HepG2 (cell line): ENCODE results near the gene LMOD1. TPM values are rescaled to one million over a fixed set of nuclear protein-coding genes. Genes with fewer than 3 reads are reported as not detected.
A peak's percentile ranks its signal among the peaks of the same experiment; 100 is the strongest.

Experiments used
- ATF7 ChIP-seq, 2 experiments: fragments of 450-650 bp in 1 of 2; sonication (generic) in 1 of 2; formaldehyde crosslinking in 1 of 2; IDR thresholded peaks; 2 replicates each; pipeline versions ENCODE4 v1.4.0 to v1.6.1; 2016 to 2020; ENCODE audit warnings: antibody characterized with exemption in 1 of 2, mild to moderate bottlenecking in 1 of 2, missing genetic modification reagents in 1 of 2
- EP300 ChIP-seq, 3 experiments: sonication (generic) in 1 of 3; formaldehyde crosslinking in 1 of 3; IDR thresholded peaks; 2 replicates each; pipeline versions ENCODE4 v1.5.1 to v1.6.1; 2011 to 2020; ENCODE audit warnings: low read depth in 2 of 3, low read length in 2 of 3, borderline replicate concordance in 1 of 3, improper control_type of control experiment in 1 of 3, mild to moderate bottlenecking in 1 of 3, missing genetic modification reagents in 1 of 3, moderate library complexity in 1 of 3
- ETV5 ChIP-seq: IDR thresholded peaks from 2 replicates; pipeline ENCODE4 v1.6.1; 2018; ENCODE audit warnings: missing biosample characterization, missing genetic modification reagents, inconsistent platforms, borderline replicate concordance
- FOXK1 ChIP-seq: sonication (generic); formaldehyde crosslinking; IDR thresholded peaks from 2 replicates; pipeline ENCODE4 v1.4.0; 2020; ENCODE audit warnings: low read depth, missing genetic modification reagents, borderline replicate concordance
- HOXA7 ChIP-seq: sonication (generic); formaldehyde crosslinking; IDR thresholded peaks from 2 replicates; pipeline ENCODE4 v1.8.1; 2022; ENCODE audit warnings: mild to moderate bottlenecking, missing genetic modification reagents, moderate library complexity
- KAT7 ChIP-seq: IDR thresholded peaks from 2 replicates; pipeline ENCODE4 v1.6.1; 2018; ENCODE audit warnings: borderline replicate concordance, missing compliant biosample characterization
- LCORL ChIP-seq, 2 experiments: fragments of 450-650 bp in 1 of 2; sonication (generic) in 1 of 2; formaldehyde crosslinking in 1 of 2; IDR thresholded peaks; 2 replicates each; pipeline versions ENCODE4 v1.5.0 to v1.6.1; 2017 to 2020; ENCODE audit warnings: antibody characterized with exemption in 1 of 2, missing genetic modification reagents in 1 of 2
- MIER3 ChIP-seq: IDR thresholded peaks from 2 replicates; pipeline ENCODE4 v1.6.1; 2016; ENCODE audit warnings: missing compliant biosample characterization, borderline replicate concordance
- MTA3 ChIP-seq: sonication (generic); formaldehyde crosslinking; IDR thresholded peaks from 2 replicates; pipeline ENCODE4 v1.4.0; 2020; ENCODE audit warnings: missing genetic modification reagents
- NFIB ChIP-seq: sonication (generic); formaldehyde crosslinking; IDR thresholded peaks from 2 replicates; pipeline ENCODE4 v1.9.0; 2021; ENCODE audit warnings: missing genetic modification reagents, mild to moderate bottlenecking, borderline replicate concordance
- PHF20 ChIP-seq: sonication (generic); formaldehyde crosslinking; IDR thresholded peaks from 2 replicates; pipeline ENCODE4 v1.5.0; 2020; ENCODE audit warnings: mild to moderate bottlenecking, missing genetic modification reagents
- SMARCC2 ChIP-seq: fragments of 450-650 bp; IDR thresholded peaks from 2 replicates; pipeline ENCODE4 v1.6.1; 2017; ENCODE audit warnings: antibody characterized with exemption, mild to moderate bottlenecking
- SP1 ChIP-seq, 2 experiments: fragments of 450-650 bp in 1 of 2; sonication (generic) in 1 of 2; formaldehyde crosslinking in 1 of 2; IDR thresholded peaks; 2 replicates each; pipeline versions ENCODE4 v1.4.0 to v1.6.1; 2016 to 2020; ENCODE audit warnings: missing genetic modification reagents in 1 of 2
- SP5 ChIP-seq: IDR thresholded peaks from 2 replicates; pipeline ENCODE4 v1.6.1; 2016; ENCODE audit warnings: low read depth, borderline replicate concordance
- SUZ12 ChIP-seq: fragments of 150-350 bp; IDR thresholded peaks from 2 replicates; pipeline ENCODE4 v1.6.1; 2014; ENCODE audit warnings: low read depth, low read length
- TEAD2 ChIP-seq: sonication (generic); formaldehyde crosslinking; IDR thresholded peaks from 2 replicates; pipeline ENCODE4 v1.9.0; 2021; ENCODE audit warnings: missing genetic modification reagents
- YEATS2 ChIP-seq: sonication (generic); formaldehyde crosslinking; IDR thresholded peaks from 2 replicates; pipeline ENCODE4 v1.4.0; 2020; ENCODE audit warnings: missing genetic modification reagents, borderline replicate concordance
- ZBTB1 ChIP-seq: sonication (generic); formaldehyde crosslinking; IDR thresholded peaks from 2 replicates; pipeline ENCODE4 v1.4.0; 2020; ENCODE audit warnings: missing genetic modification reagents, borderline replicate concordance
- ZNF503 ChIP-seq: sonication (generic); formaldehyde crosslinking; IDR thresholded peaks from 2 replicates; pipeline ENCODE4 v1.4.0; 2020; ENCODE audit warnings: missing genetic modification reagents
- ZNF574 ChIP-seq: sonication (generic); formaldehyde crosslinking; IDR thresholded peaks from 2 replicates; pipeline ENCODE4 v1.4.0; 2020; ENCODE audit warnings: missing genetic modification reagents
- polyA plus RNA-seq, 8 experiments: library from polyadenylated mRNA; depleted of rRNA in 3 of 8; stranded (reverse) in 7 of 8; unstranded in 1 of 8; fragments of >200 nt; fragmentation: Illumina TruSeq in 4 of 8; extraction: Trizol in 4 of 8; gene quantifications; 2 replicates each; pipeline versions ENCODE4 v1.2.1 to v1.2.3, GENCODE V29; 2011 to 2016; ENCODE audit warnings: low read depth in 4 of 8, missing spikeins in 1 of 8, mixed read lengths in 1 of 8; ENCODE audit not compliant: insufficient read depth in 1 of 8
- total RNA-seq, 5 experiments: library from RNA; depleted of rRNA; stranded (reverse); fragments of >200 nt; fragmentation: Illumina TruSeq; extraction: Trizol; gene quantifications; 2 replicates each; pipeline ENCODE4 v1.2.3, GENCODE V29; 2016; ENCODE audit warnings: low read depth in 1 of 5
- TF ChIP-seq, protein P1 (sequence below): sonication (generic); formaldehyde crosslinking; IDR thresholded peaks from 2 replicates; pipeline ENCODE4 v1.5.0; 2020; ENCODE audit warnings: missing genetic modification reagents, mild to moderate bottlenecking, borderline replicate concordance

The LMOD1 gene
- total and polyA plus RNA-seq, 2 of the 13 experiments (the other 11 are each of a cell fraction or from before 2014, with no cell fraction given) = not detected

DNA sequence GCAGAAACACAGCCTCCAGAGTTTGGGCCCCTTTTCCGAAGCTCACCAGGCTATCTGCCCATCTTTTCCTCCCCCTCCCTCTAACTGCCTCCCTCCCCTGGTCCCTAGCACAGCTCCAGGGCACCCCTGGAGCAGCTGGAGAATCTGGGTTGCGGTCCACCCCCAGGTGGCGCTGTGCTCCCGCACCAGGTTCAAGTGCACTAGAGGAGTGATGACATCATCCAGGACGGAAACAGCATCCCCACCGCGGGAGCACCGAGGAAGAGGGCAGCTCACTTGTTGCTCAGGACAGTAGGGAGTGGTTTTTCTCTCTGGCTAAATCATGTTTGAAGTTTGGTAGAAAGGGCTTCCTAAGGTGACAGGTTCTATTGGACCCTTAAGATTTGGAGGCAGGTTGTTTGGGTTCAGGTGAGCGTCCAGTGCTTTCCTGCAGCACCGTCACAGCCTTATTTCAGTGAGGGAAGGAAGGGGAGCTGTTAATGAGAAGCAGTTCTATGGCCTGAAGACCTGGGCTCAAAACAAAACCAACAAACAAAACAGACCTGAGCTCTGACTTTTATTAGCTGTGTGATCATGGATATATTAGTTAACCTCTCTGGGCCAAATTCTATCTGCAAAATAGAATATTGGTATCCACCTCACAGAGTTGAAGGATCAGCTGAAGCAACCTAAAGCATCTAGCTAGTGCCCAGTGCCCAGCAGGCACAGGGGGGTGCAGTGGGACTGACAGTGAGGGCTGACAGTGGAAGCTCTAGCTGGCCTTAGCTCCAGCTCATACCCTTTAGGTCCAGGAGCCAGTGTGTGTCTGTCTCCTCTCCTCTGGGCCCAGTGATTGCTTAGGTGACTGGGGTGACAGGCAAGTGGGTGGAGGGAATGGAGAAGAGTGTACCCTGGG lies 50.2 kb downstream of the LMOD1 start (continued):
- no peak for TF ChIP-seq SP1 (IDR thresholded peaks at IDR 0.05)
- no peak for TF ChIP-seq SP1 (CRISPR knock-in tag; IDR thresholded peaks at IDR 0.05)
- TF ChIP-seq SP5 (CRISPR knock-in tag) = no peak
- 0 out of 2 replicates have a peak, but pooled peaks have one; percentile 41 for TF ChIP-seq ZNF574 (CRISPR knock-in tag)
- TF ChIP-seq FOXK1 (CRISPR knock-in tag) = peak; percentile 55; the same call in 1 of the 2 replicates
- TF ChIP-seq YEATS2 (CRISPR knock-in tag) = peak; percentile 44; the same call in 1 of the 2 replicates
- TF ChIP-seq NFIB = no peak
- no peak for TF ChIP-seq ZBTB1 (CRISPR knock-in tag)
- no peak for TF ChIP-seq MTA3 (CRISPR knock-in tag)
- no peak for TF ChIP-seq EP300 (IDR thresholded peaks at IDR 0.05; ENCODE audit: low read depth in 2 of 2, low read length in 2 of 2)
- TF ChIP-seq EP300 (CRISPR knock-in tag; IDR thresholded peaks at IDR 0.05; ENCODE audit: borderline replicate concordance) = no peak
- TF ChIP-seq KAT7 = no peak
- peak; percentile 98 for TF ChIP-seq ATF7 (IDR thresholded peaks at IDR 0.05)
- peak; percentile 99 for TF ChIP-seq ATF7 (CRISPR knock-in tag; IDR thresholded peaks at IDR 0.05)
- TF ChIP-seq TEAD2 = no peak
- no peak for TF ChIP-seq HOXA7 (CRISPR knock-in tag)
- no peak for TF ChIP-seq LCORL (IDR thresholded peaks at IDR 0.05)
- 0 out of 2 replicates have a peak, but pooled peaks have one; percentile 55 for TF ChIP-seq LCORL (CRISPR knock-in tag; IDR thresholded peaks at IDR 0.05)
- peak; percentile 70; the same call in 1 of the 2 replicates for TF ChIP-seq ETV5 (CRISPR knock-in tag)
- no peak for TF ChIP-seq ZNF503 (CRISPR knock-in tag)
- no peak for TF ChIP-seq MIER3 (CRISPR knock-in tag)
- TF ChIP-seq SMARCC2 = no peak
- no peak for TF ChIP-seq SUZ12
- TF ChIP-seq PHF20 (CRISPR knock-in tag) = no peak
- TF ChIP-seq, protein P1, sequence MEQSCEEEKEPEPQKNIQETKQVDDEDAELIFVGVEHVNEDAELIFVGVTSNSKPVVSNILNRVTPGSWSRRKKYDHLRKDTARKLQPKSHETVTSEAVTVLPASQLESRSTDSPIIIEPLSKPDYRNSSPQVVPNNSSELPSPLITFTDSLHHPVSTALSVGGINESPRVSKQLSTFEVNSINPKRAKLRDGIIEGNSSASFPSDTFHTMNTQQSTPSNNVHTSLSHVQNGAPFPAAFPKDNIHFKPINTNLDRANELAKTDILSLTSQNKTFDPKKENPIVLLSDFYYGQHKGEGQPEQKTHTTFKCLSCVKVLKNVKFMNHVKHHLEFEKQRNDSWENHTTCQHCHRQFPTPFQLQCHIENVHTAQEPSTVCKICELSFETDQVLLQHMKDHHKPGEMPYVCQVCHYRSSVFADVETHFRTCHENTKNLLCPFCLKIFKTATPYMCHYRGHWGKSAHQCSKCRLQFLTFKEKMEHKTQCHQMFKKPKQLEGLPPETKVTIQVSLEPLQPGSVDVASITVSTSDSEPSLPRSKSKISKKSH (CRISPR knock-in tag) = no peak
